Measurements from ENCODE around the gene TM4SF5. TPM values are rescaled to one million over a fixed set of nuclear protein-coding genes. Genes with fewer than 3 reads are reported as not detected.

The TM4SF5 gene
- total RNA-seq, 1 experiment from 2014 or later: not detected

DNA sequence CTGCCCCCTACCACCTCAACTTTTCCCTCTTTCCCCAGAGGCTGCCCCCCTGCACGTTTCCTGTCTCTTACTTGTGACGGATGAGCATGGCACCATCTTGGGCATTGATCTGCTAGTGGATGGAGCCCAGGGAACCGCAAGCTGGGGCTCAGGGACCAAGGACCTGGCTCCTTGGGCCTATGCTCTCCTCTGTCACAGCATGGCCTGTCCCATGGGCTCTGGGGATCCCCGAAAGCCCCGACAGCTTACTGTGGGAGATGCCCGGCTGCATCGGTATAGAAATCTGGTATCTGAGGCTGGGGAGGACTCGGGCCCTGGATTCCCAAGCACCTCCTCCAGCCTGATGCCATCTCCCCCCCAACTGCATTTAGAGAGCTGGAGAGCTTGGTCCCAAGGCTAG is 30.1 kb upstream of the TM4SF5 start:
- Mint-ChIP-seq H3K4me3 (no peak overlapping the region), H3K4me1 (peaks cover 27% of the 10 kb centered on the region), H3K36me3 (no peaks in the 10 kb centered on the region), H3K27ac (no peak overlapping the region), H3K9me3 (no peaks in the 10 kb centered on the region), H3K27me3 (ENCODE audit: low read depth) (peaks cover 77% of the 10 kb centered on the region)
- ATAC-seq (no peak), DNase-seq (ENCODE audit: low spot score) (no peak)
- POLR2A ChIA-PET: no interaction called here
- TF ChIP-seq NFATC4 (CRISPR knock-in tag; IDR thresholded peaks at IDR 0.05): no peak
- TF ChIP-seq ERG (CRISPR knock-in tag; IDR thresholded peaks at IDR 0.05): no peak
- TF ChIP-seq ESRRA (CRISPR knock-in tag; IDR thresholded peaks at IDR 0.05; ENCODE audit: borderline replicate concordance): no peak
- TF ChIP-seq FOXP1 (CRISPR knock-in tag; IDR thresholded peaks at IDR 0.05; ENCODE audit: borderline replicate concordance): no peak
- no peak for TF ChIP-seq GABPB1 (CRISPR knock-in tag; IDR thresholded peaks at IDR 0.05)
- no peak for TF ChIP-seq TP53 (CRISPR knock-in tag; IDR thresholded peaks at IDR 0.05)
- TF ChIP-seq STAT6 (CRISPR knock-in tag; conservative IDR thresholded peaks at IDR 0.05; ENCODE audit: low read depth): no peak
- TF ChIP-seq, protein P1, sequence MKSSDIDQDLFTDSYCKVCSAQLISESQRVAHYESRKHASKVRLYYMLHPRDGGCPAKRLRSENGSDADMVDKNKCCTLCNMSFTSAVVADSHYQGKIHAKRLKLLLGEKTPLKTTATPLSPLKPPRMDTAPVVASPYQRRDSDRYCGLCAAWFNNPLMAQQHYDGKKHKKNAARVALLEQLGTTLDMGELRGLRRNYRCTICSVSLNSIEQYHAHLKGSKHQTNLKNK (CRISPR knock-in tag; IDR thresholded peaks at IDR 0.05): no peak
- TF ChIP-seq EMX1 (CRISPR knock-in tag; IDR thresholded peaks at IDR 0.05): no peak
- TF ChIP-seq JAZF1 (CRISPR knock-in tag; IDR thresholded peaks at IDR 0.05): no peak
- no peak for TF ChIP-seq TEAD1 (CRISPR knock-in tag; IDR thresholded peaks at IDR 0.05)
- TF ChIP-seq, protein P2, sequence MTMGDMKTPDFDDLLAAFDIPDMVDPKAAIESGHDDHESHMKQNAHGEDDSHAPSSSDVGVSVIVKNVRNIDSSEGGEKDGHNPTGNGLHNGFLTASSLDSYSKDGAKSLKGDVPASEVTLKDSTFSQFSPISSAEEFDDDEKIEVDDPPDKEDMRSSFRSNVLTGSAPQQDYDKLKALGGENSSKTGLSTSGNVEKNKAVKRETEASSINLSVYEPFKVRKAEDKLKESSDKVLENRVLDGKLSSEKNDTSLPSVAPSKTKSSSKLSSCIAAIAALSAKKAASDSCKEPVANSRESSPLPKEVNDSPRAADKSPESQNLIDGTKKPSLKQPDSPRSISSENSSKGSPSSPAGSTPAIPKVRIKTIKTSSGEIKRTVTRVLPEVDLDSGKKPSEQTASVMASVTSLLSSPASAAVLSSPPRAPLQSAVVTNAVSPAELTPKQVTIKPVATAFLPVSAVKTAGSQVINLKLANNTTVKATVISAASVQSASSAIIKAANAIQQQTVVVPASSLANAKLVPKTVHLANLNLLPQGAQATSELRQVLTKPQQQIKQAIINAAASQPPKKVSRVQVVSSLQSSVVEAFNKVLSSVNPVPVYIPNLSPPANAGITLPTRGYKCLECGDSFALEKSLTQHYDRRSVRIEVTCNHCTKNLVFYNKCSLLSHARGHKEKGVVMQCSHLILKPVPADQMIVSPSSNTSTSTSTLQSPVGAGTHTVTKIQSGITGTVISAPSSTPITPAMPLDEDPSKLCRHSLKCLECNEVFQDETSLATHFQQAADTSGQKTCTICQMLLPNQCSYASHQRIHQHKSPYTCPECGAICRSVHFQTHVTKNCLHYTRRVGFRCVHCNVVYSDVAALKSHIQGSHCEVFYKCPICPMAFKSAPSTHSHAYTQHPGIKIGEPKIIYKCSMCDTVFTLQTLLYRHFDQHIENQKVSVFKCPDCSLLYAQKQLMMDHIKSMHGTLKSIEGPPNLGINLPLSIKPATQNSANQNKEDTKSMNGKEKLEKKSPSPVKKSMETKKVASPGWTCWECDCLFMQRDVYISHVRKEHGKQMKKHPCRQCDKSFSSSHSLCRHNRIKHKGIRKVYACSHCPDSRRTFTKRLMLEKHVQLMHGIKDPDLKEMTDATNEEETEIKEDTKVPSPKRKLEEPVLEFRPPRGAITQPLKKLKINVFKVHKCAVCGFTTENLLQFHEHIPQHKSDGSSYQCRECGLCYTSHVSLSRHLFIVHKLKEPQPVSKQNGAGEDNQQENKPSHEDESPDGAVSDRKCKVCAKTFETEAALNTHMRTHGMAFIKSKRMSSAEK (CRISPR knock-in tag; IDR thresholded peaks at IDR 0.05; ENCODE audit: borderline replicate concordance): no peak
- no peak for TF ChIP-seq ZNF232 (CRISPR knock-in tag; IDR thresholded peaks at IDR 0.05)
- TF ChIP-seq IRF2 (CRISPR knock-in tag; IDR thresholded peaks at IDR 0.05; ENCODE audit: borderline replicate concordance, low read depth): no peak
- CTCF ChIA-PET: interaction anchor here (1.4 kb wide), 1 partner anchor 47 kb away, joined by 3 read pairs; the partner anchor contains the start of gene GLTPD2

- Mint-ChIP-seq H3K27me3 (ENCODE audit: low read depth) (peaks cover 71% of the 10 kb centered on the region), H3K36me3 (no peaks in the 10 kb centered on the region), H3K4me3 (no peak overlapping the region), H3K9me3 (no peaks in the 10 kb centered on the region), H3K27ac (no peak overlapping the region), H3K4me1 (peaks cover 29% of the 10 kb centered on the region)
- ATAC-seq (no peak), DNase-seq (ENCODE audit: low spot score) (no peak)
- TF ChIP-seq CREB1 (CRISPR knock-in tag; IDR thresholded peaks at IDR 0.05) (no peak), NR3C1 (CRISPR knock-in tag; conservative IDR thresholded peaks at IDR 0.05; ENCODE audit: low read depth) (no peak), CBFB (CRISPR knock-in tag; IDR thresholded peaks at IDR 0.05; ENCODE audit: low read depth) (no peak), PRRX2 (CRISPR knock-in tag; IDR thresholded peaks at IDR 0.05) (no peak)
- ChIA-PET POLR2A (no interaction called here), CTCF (interaction anchor here (1.4 kb wide), 1 partner anchor 47 kb away, joined by 3 read pairs; the partner anchor contains the start of gene GLTPD2)
Measured at GRCh38 chr17:4742133-4742532, 29.6 kb upstream of the TM4SF5 start.

Measured in WTC11 (cell line).